ENCODE data around the gene ARL6IP5.
A peak's percentile ranks its signal among the peaks of the same experiment; 100 is the strongest.

The ARL6IP5 gene

GRCh38 chr3:69085833-69086722 lies 1.3 kb downstream of the ARL6IP5 start:
- peak; percentile 66 for DNase-seq (ENCODE audit: low spot score)

- DNase-seq (ENCODE audit: low spot score): no peak
Measured at GRCh38 chr3:69087030-69087791, 2.5 kb downstream of the ARL6IP5 start.

GRCh38 chr3:69088063-69088462 lies 3.3 kb downstream of the ARL6IP5 start:
- no peak for DNase-seq (ENCODE audit: low spot score)

- no peak for DNase-seq (ENCODE audit: low spot score)
Measured at GRCh38 chr3:69090021-69090420, 5.3 kb downstream of the ARL6IP5 start.

GRCh38 chr3:69091389-69092029 lies 6.8 kb downstream of the ARL6IP5 start:
- DNase-seq (ENCODE audit: low spot score): no peak

- DNase-seq (ENCODE audit: low spot score): no peak
Measured at GRCh38 chr3:69092030-69092516, 7.3 kb downstream of the ARL6IP5 start.

- no peak for DNase-seq (ENCODE audit: low spot score)
Measured at GRCh38 chr3:69094467-69095205, 9.9 kb downstream of the ARL6IP5 start.

- no peak for DNase-seq (ENCODE audit: low spot score)
Measured at GRCh38 chr3:69095636-69096035, 10.9 kb downstream of the ARL6IP5 start.

- DNase-seq (ENCODE audit: low spot score): no peak
Measured at GRCh38 chr3:69096299-69096698, 11.6 kb downstream of the ARL6IP5 start.

GRCh38 chr3:69097407-69098086 lies 12.8 kb downstream of the ARL6IP5 start:
- DNase-seq (ENCODE audit: low spot score): no peak

GRCh38 chr3:69099576-69099975 lies 14.8 kb downstream of the ARL6IP5 start:
- DNase-seq (ENCODE audit: low spot score): no peak

- no peak for DNase-seq (ENCODE audit: low spot score)
Measured at GRCh38 chr3:69102384-69102783, 17.6 kb downstream of the ARL6IP5 start.

- DNase-seq (ENCODE audit: low spot score): no peak
Measured at GRCh38 chr3:69103123-69103522, 18.4 kb downstream of the ARL6IP5 start.

- DNase-seq (ENCODE audit: low spot score): no peak
Measured at GRCh38 chr3:69104586-69104985, 19.8 kb downstream of the ARL6IP5 start.

- DNase-seq (ENCODE audit: low spot score): no peak
Measured at GRCh38 chr3:69105320-69105719, 20.6 kb downstream of the ARL6IP5 start.

GRCh38 chr3:69107841-69108240 lies 23.1 kb downstream of the ARL6IP5 start:
- DNase-seq (ENCODE audit: low spot score): peak; percentile 55

- DNase-seq (ENCODE audit: low spot score): no peak
Measured at GRCh38 chr3:69108811-69109210, 24.1 kb downstream of the ARL6IP5 start.

- no peak for DNase-seq (ENCODE audit: low spot score)
Measured at GRCh38 chr3:69110941-69111546, 26.3 kb downstream of the ARL6IP5 start.

- DNase-seq (ENCODE audit: low spot score): no peak
Measured at GRCh38 chr3:69113536-69113935, 28.8 kb downstream of the ARL6IP5 start.

- no peak for DNase-seq (ENCODE audit: low spot score)
Measured at GRCh38 chr3:69115731-69116130, 31.0 kb downstream of the ARL6IP5 start.

GRCh38 chr3:69116162-69116561 lies 31.4 kb downstream of the ARL6IP5 start:
- DNase-seq (ENCODE audit: low spot score): no peak
